H9 (cell line): ENCODE data around the gene MICAL3. TPM values are rescaled to one million over a fixed set of nuclear protein-coding genes. Genes with fewer than 3 reads are reported as not detected.

Source experiments
- DNase-seq: peaks from one replicate; pipeline ENCODE4 v3.0.0-alpha.2; 2017
- H2AFZ ChIP-seq: one replicate; pipeline ENCODE4 v1.6.1; 2013; ENCODE audit warnings: mild to moderate bottlenecking, low read length, control low read depth, moderate library complexity
- H2AK5ac ChIP-seq: 2 replicates; pipeline ENCODE4 v1.6.1; 2013; ENCODE audit warnings: low read length, control low read depth, mixed read lengths; ENCODE audit not compliant: insufficient read length
- H2BK120ac ChIP-seq: one replicate; pipeline ENCODE4 v1.6.1; 2013; ENCODE audit warnings: low read depth, mild to moderate bottlenecking, low read length, control low read depth, inconsistent platforms; ENCODE audit not compliant: poor library complexity, severe bottlenecking
- H2BK12ac ChIP-seq: 2 replicates; pipeline ENCODE4 v1.6.1; 2013; ENCODE audit warnings: low read length, control low read depth, mixed read lengths, low read depth; ENCODE audit not compliant: insufficient read length
- H2BK15ac ChIP-seq: 2 replicates; pipeline ENCODE4 v1.6.1; 2013; ENCODE audit warnings: low read depth, low read length, control low read depth
- H2BK20ac ChIP-seq: one replicate; pipeline ENCODE4 v1.6.1; 2013; ENCODE audit warnings: low read depth, mild to moderate bottlenecking, low read length, control low read depth, inconsistent platforms; ENCODE audit not compliant: poor library complexity, severe bottlenecking
- H2BK5ac ChIP-seq: 2 replicates; pipeline ENCODE4 v1.6.1; 2013; ENCODE audit warnings: low read length, control low read depth, mixed read lengths; ENCODE audit not compliant: insufficient read length
- H3K14ac ChIP-seq: 2 replicates; pipeline ENCODE4 v1.6.1; 2013; ENCODE audit warnings: low read length, control low read depth; ENCODE audit not compliant: insufficient read depth
- H3K18ac ChIP-seq: 2 replicates; pipeline ENCODE4 v1.6.1; 2013; ENCODE audit warnings: low read depth, mild to moderate bottlenecking, mixed read lengths, low read length, control low read depth; ENCODE audit not compliant: insufficient read length
- H3K23ac ChIP-seq: 2 replicates; pipeline ENCODE4 v1.6.1; 2013; ENCODE audit warnings: low read length, control low read depth, mixed read lengths, low read depth; ENCODE audit not compliant: insufficient read length
- H3K23me2 ChIP-seq: 2 replicates; pipeline ENCODE4 v1.6.1; 2013; ENCODE audit warnings: low read depth, mild to moderate bottlenecking, mixed read lengths, low read length, control low read depth; ENCODE audit not compliant: insufficient read length, poor library complexity, severe bottlenecking
- H3K27ac ChIP-seq: 2 replicates; pipeline ENCODE4 v1.5.1; 2013; ENCODE audit warnings: low read length, control low read depth, mixed read lengths, low read depth; ENCODE audit not compliant: insufficient read length
- H3K27me3 ChIP-seq: 2 replicates; pipeline ENCODE4 v1.6.1; 2013; ENCODE audit warnings: low read length, control low read depth, inconsistent platforms; ENCODE audit not compliant: insufficient read depth
- H3K4ac ChIP-seq: 2 replicates; pipeline ENCODE4 v1.6.1; 2013; ENCODE audit warnings: low read depth, mild to moderate bottlenecking, control low read depth, inconsistent platforms, low read length, moderate library complexity
- H3K4me1 ChIP-seq: 2 replicates; pipeline ENCODE4 v1.6.1; 2013; ENCODE audit warnings: low read length, control low read depth, inconsistent platforms; ENCODE audit not compliant: insufficient read depth
- H3K4me2 ChIP-seq: 2 replicates; pipeline ENCODE4 v1.6.1; 2013; ENCODE audit warnings: low read length, control low read depth, mixed read lengths; ENCODE audit not compliant: insufficient read length, insufficient read depth
- H3K56ac ChIP-seq: 2 replicates; pipeline ENCODE4 v1.6.1; 2013; ENCODE audit warnings: low read depth, mild to moderate bottlenecking, mixed read lengths, low read length, control low read depth; ENCODE audit not compliant: insufficient read length
- H3K79me1 ChIP-seq: 2 replicates; pipeline ENCODE4 v1.6.1; 2013; ENCODE audit warnings: low read depth, mild to moderate bottlenecking, moderate library complexity, low read length, control low read depth, inconsistent platforms; ENCODE audit not compliant: insufficient read depth, poor library complexity, severe bottlenecking
- H3K79me2 ChIP-seq: 2 replicates; pipeline ENCODE4 v1.6.1; 2013; ENCODE audit warnings: low read length, control low read depth, inconsistent platforms; ENCODE audit not compliant: insufficient read depth
- H3K9ac ChIP-seq: 2 replicates; pipeline ENCODE4 v1.6.1; 2013; ENCODE audit warnings: low read length, control low read depth, mixed read lengths; ENCODE audit not compliant: insufficient read length; ENCODE audit errors: extremely low read depth
- H3K9me3 ChIP-seq: one replicate; pipeline ENCODE4 v1.6.1; 2013; ENCODE audit warnings: low read depth, low read length, inconsistent platforms; ENCODE audit not compliant: control insufficient read depth
- H3T11ph ChIP-seq: one replicate; pipeline ENCODE4 v1.6.1; 2013; ENCODE audit warnings: mild to moderate bottlenecking, low read length, control low read depth, inconsistent platforms
- H4K20me1 ChIP-seq: one replicate; pipeline ENCODE4 v1.6.1; 2013; ENCODE audit not compliant: control insufficient read depth, insufficient read length, insufficient read depth
- H4K5ac ChIP-seq: 2 replicates; pipeline ENCODE4 v1.6.1; 2013; ENCODE audit warnings: low read depth, mild to moderate bottlenecking, mixed read lengths, low read length, control low read depth; ENCODE audit not compliant: insufficient read length
- H4K8ac ChIP-seq: replicated peaks from 2 replicates; pipeline ENCODE4 v1.6.1; 2013; ENCODE audit warnings: low read length, control low read depth, mixed read lengths, low read depth; ENCODE audit not compliant: insufficient read length
- H4K91ac ChIP-seq: 2 replicates; pipeline ENCODE4 v1.6.1; 2013; ENCODE audit warnings: low read depth, mild to moderate bottlenecking, moderate library complexity, mixed read lengths, low read length, control low read depth; ENCODE audit not compliant: insufficient read length
- H3K27ac Mint-ChIP-seq, 3 experiments: 2 replicates in 2 of 3; 3 replicates in 1 of 3; pipeline ENCODE4 v1.8.0; 2020 to 2021; ENCODE audit warnings: mixed read lengths in 3 of 3, mild to moderate bottlenecking in 1 of 3, moderate library complexity in 1 of 3
- H3K27me3 Mint-ChIP-seq: 2 replicates; pipeline ENCODE4 v1.8.0; 2021; ENCODE audit warnings: low read depth, mild to moderate bottlenecking, moderate library complexity, mixed read lengths
- H3K36me3 Mint-ChIP-seq, 3 experiments: 2 replicates in 2 of 3; 3 replicates in 1 of 3; pipeline ENCODE4 v1.8.0; 2020 to 2021; ENCODE audit warnings: low read depth in 3 of 3, mixed read lengths in 3 of 3; ENCODE audit not compliant: insufficient read depth in 1 of 3
- H3K4me1 Mint-ChIP-seq, 2 experiments: 2 replicates each; pipeline ENCODE4 v1.8.0; 2020; ENCODE audit warnings: mixed read lengths in 2 of 2
- H3K4me3 Mint-ChIP-seq, 2 experiments: 2 replicates in 1 of 2; 3 replicates in 1 of 2; pipeline ENCODE4 v1.8.0; 2020 to 2021; ENCODE audit warnings: mild to moderate bottlenecking in 2 of 2, mixed read lengths in 2 of 2, moderate library complexity in 1 of 2
- H3K9me3 Mint-ChIP-seq, 2 experiments: 2 replicates in 1 of 2; 3 replicates in 1 of 2; pipeline ENCODE4 v1.8.0; 2020; ENCODE audit warnings: mild to moderate bottlenecking in 2 of 2, mixed read lengths in 2 of 2, moderate library complexity in 1 of 2
- WGBS: extraction: QIAGEN DNeasy Blood & Tissue Kit; methylation state at CpG from one replicate; pipeline ENCODE4 v1.1.7; 2013; ENCODE audit warnings: missing lambda C conversion rate, low lambda C conversion rate, mixed read lengths; ENCODE audit not compliant: insufficient read length; ENCODE audit errors: extremely low coverage; 5-methylcytosine and 5-hydroxymethylcytosine counted together
- total RNA-seq: library from RNA; stranded (reverse); gene quantifications from 2 replicates; pipeline ENCODE4 v1.2.1, GENCODE V29; 2021
- TF ChIP-seq, protein P1 (sequence below): fragments of 200-600 bp; sonication (generic); conservative IDR thresholded peaks from 3 replicates; pipeline ENCODE4 v1.8.0; 2021; ENCODE audit warnings: antibody characterized with exemption, mild to moderate bottlenecking

Gene MICAL3
- total RNA-seq, 1 experiment from 2014 or later: 50.2 TPM

GRCh38 chr22:17970201-17970708, 54.1 kb downstream of the MICAL3 start:
- no peak overlapping the region for H4K5ac ChIP-seq
- H3K4me1 ChIP-seq: peaks cover 2% of the 10 kb centered on the region; the same call in 1 of the 2 replicates
- H3K4me2 ChIP-seq: no peak overlapping the region
- no peaks in the 10 kb centered on the region for H3K27me3 ChIP-seq
- H4K91ac ChIP-seq: no peak overlapping the region
- no peak overlapping the region for H2BK12ac ChIP-seq
- H3K9ac ChIP-seq: no peak overlapping the region
- H3K56ac ChIP-seq: no peak overlapping the region
- no peak overlapping the region for H2AFZ ChIP-seq
- no peak overlapping the region for H3T11ph ChIP-seq
- Mint-ChIP-seq H3K4me1 (peaks cover 29 to 39% of the 10 kb centered on the region in 2 experiments), H3K27me3 (no peaks in the 10 kb centered on the region), H3K4me3 (no peak overlapping the region), H3K27ac (peak overlapping the region; percentile 77 to 93 (median 84); a peak in 3 of 7 replicates), H3K9me3 (no peaks in the 10 kb centered on the region), H3K36me3 (peaks cover 0 to 11% (median 9%) of the 10 kb centered on the region in 3 experiments; a peak in 3 of 7 replicates)
- WGBS: no CpG with 5 or more reads among the region's 10 CpGs
- H4K8ac ChIP-seq: no peak overlapping the region
- no peak for DNase-seq
- no peak overlapping the region for H3K18ac ChIP-seq
- H3K27ac ChIP-seq: no peak overlapping the region
- H3K9me3 ChIP-seq: no peaks in the 10 kb centered on the region
- TF ChIP-seq, protein P1, sequence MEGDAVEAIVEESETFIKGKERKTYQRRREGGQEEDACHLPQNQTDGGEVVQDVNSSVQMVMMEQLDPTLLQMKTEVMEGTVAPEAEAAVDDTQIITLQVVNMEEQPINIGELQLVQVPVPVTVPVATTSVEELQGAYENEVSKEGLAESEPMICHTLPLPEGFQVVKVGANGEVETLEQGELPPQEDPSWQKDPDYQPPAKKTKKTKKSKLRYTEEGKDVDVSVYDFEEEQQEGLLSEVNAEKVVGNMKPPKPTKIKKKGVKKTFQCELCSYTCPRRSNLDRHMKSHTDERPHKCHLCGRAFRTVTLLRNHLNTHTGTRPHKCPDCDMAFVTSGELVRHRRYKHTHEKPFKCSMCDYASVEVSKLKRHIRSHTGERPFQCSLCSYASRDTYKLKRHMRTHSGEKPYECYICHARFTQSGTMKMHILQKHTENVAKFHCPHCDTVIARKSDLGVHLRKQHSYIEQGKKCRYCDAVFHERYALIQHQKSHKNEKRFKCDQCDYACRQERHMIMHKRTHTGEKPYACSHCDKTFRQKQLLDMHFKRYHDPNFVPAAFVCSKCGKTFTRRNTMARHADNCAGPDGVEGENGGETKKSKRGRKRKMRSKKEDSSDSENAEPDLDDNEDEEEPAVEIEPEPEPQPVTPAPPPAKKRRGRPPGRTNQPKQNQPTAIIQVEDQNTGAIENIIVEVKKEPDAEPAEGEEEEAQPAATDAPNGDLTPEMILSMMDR: no peak
- H3K23ac ChIP-seq: no peak overlapping the region
- no peak overlapping the region for H2AK5ac ChIP-seq
- no peaks in the 10 kb centered on the region for H4K20me1 ChIP-seq
- no peak overlapping the region for H2BK5ac ChIP-seq
- H3K79me1 ChIP-seq: no peaks in the 10 kb centered on the region
- no peak overlapping the region for H2BK15ac ChIP-seq
- no peak overlapping the region for H3K14ac ChIP-seq
- H2BK20ac ChIP-seq: no peak overlapping the region
- no peaks in the 10 kb centered on the region for H3K23me2 ChIP-seq
- peaks cover 9% of the 10 kb centered on the region; the same call in 1 of the 2 replicates for H3K79me2 ChIP-seq
- H2BK120ac ChIP-seq: no peak overlapping the region
- H3K4ac ChIP-seq: no peak overlapping the region
